Pons (tissue), 1 donor: Measurements from ENCODE around the gene CCDC88C.

Source experiments
- DNase-seq: peaks from one replicate; pipeline ENCODE4 v3.0.0-alpha.2; 2016; ENCODE audit warnings: low spot score

The CCDC88C gene

GRCh38 chr14:91306547-91306946 lies 111.1 kb downstream of the CCDC88C start:
- no peak for DNase-seq

GRCh38 chr14:91305650-91306431 lies 111.8 kb downstream of the CCDC88C start:
- no peak for DNase-seq

GRCh38 chr14:91303924-91304229 lies 113.7 kb downstream of the CCDC88C start:
- DNase-seq, result no peak

- DNase-seq, result no peak
These were observed 114.3 kb downstream of the CCDC88C start for GRCh38 chr14:91303091-91303923.

- no peak for DNase-seq
These were observed 115.2 kb downstream of the CCDC88C start for GRCh38 chr14:91302391-91302790.

GRCh38 chr14:91300957-91301356 lies 116.7 kb downstream of the CCDC88C start:
- DNase-seq, result no peak

- DNase-seq, result no peak
These were observed 117.2 kb downstream of the CCDC88C start for GRCh38 chr14:91300283-91300895.

GRCh38 chr14:91299121-91300115 lies 118.2 kb downstream of the CCDC88C start:
- DNase-seq, result no peak

GRCh38 chr14:91298576-91298975 lies 119.0 kb downstream of the CCDC88C start:
- no peak for DNase-seq

GRCh38 chr14:91297081-91297711 lies 120.4 kb downstream of the CCDC88C start:
- no peak for DNase-seq

- DNase-seq, result no peak
These were observed 121.5 kb downstream of the CCDC88C start for GRCh38 chr14:91295851-91296796.

GRCh38 chr14:91295276-91295845 lies 122.3 kb downstream of the CCDC88C start:
- DNase-seq, result no peak

- DNase-seq, result no peak
These were observed 123.5 kb downstream of the CCDC88C start for GRCh38 chr14:91294153-91294552.

- DNase-seq, result no peak
These were observed 124.3 kb downstream of the CCDC88C start for GRCh38 chr14:91293281-91293680.

- no peak for DNase-seq
These were observed 125.1 kb downstream of the CCDC88C start for GRCh38 chr14:91292491-91292890.

- DNase-seq, result no peak
These were observed 125.7 kb downstream of the CCDC88C start for GRCh38 chr14:91291786-91292405.

- DNase-seq, result no peak
These were observed 126.6 kb downstream of the CCDC88C start for GRCh38 chr14:91290986-91291385.

- no peak for DNase-seq
These were observed 128.2 kb downstream of the CCDC88C start for GRCh38 chr14:91289464-91289863.

- DNase-seq, result no peak
These were observed 128.7 kb downstream of the CCDC88C start for GRCh38 chr14:91288876-91289275.
